HUES6 (cell line): Measurements from ENCODE around the gene SPAG16.
"Not testable (repeated sequence)": the region's sequence is repeated elsewhere in the genome, so short reads cannot be mapped to it uniquely, and the experiment has no call there.

Experiments used
- H3K27ac ChIP-seq: 2 replicates; pipeline ENCODE4 v1.7.0; 2013; ENCODE audit warnings: low read depth, mild to moderate bottlenecking, low read length, inconsistent platforms
- H3K27me3 ChIP-seq: 2 replicates; pipeline ENCODE4 v1.6.1; 2013; ENCODE audit warnings: low read length; ENCODE audit not compliant: control insufficient read depth, insufficient read depth
- H3K36me3 ChIP-seq: 2 replicates; pipeline ENCODE4 v1.6.1; 2013; ENCODE audit warnings: low read length; ENCODE audit not compliant: control insufficient read depth, insufficient read depth
- H3K4me1 ChIP-seq: 2 replicates; pipeline ENCODE4 v1.6.1; 2013; ENCODE audit warnings: low read length; ENCODE audit not compliant: control insufficient read depth, insufficient read depth
- H3K4me3 ChIP-seq: 2 replicates; pipeline ENCODE4 v1.5.1; 2013; ENCODE audit warnings: low read depth, low read length
- H3K9ac ChIP-seq: one replicate; pipeline ENCODE4 v1.6.1; 2013; ENCODE audit warnings: mild to moderate bottlenecking, low read length
- H3K9me3 ChIP-seq: 2 replicates; pipeline ENCODE4 v1.6.1; 2013; ENCODE audit warnings: low read depth, low read length; ENCODE audit not compliant: control insufficient read depth, insufficient read depth

The SPAG16 gene

DNA sequence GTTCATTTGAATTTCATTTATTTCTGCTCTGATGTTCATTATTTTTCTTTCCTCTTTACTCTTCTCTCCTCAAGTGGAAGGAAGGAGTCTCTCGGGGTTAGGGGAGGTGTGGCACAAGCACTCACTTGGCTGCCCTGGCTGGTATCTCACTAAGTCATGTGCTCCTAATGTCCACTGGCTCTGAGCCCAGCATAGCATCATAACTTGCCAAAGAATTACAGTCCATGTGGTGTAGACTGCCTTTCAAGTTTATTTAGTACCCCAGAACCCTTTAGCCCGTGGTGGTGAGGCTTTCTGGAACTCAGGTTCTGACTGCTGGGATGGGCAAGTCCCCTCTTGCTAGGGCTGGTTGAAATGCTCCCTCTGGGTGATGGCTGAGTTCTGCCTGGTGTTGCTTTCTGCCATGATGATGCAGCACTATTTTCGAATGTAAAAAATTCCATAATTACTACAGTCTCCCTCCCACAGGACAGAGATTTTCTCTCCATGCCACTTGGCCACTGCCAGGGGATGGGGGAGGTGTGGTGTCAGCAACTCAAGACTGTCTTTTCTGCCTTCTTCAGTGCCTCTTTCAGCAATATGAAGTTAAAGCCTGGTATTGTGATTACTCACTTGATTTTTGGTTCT, 22.2 kb downstream of the SPAG16 start:
- Histone ChIP-seq H3K27ac (no peak overlapping the region), H3K4me3 (no peak overlapping the region), H3K4me1 (no peaks in the 10 kb centered on the region), H3K27me3 (no peaks in the 10 kb centered on the region), H3K36me3 (peaks cover 39% of the 10 kb centered on the region), H3K9ac (no peak overlapping the region), H3K9me3 (peaks cover 23% of the 10 kb centered on the region)

GRCh38 chr2:213315168-213315876, 31.1 kb downstream of the SPAG16 start:
- Histone ChIP-seq H3K9me3 (no peaks in the 10 kb centered on the region), H3K9ac (no peak overlapping the region), H3K4me3 (no peak overlapping the region), H3K4me1 (peaks cover 3% of the 10 kb centered on the region; the same call in 1 of the 2 replicates), H3K27me3 (no peaks in the 10 kb centered on the region), H3K36me3 (peaks cover 7% of the 10 kb centered on the region), H3K27ac (no peak overlapping the region)

GRCh38 chr2:213316001-213316735, 31.9 kb downstream of the SPAG16 start:
- no peak overlapping the region for H3K27ac ChIP-seq
- peak overlapping the region; percentile 2 for H3K9ac ChIP-seq
- no peaks in the 10 kb centered on the region for H3K9me3 ChIP-seq
- no peaks in the 10 kb centered on the region for H3K27me3 ChIP-seq
- peaks cover 3% of the 10 kb centered on the region; the same call in 1 of the 2 replicates for H3K4me1 ChIP-seq
- peaks cover 7% of the 10 kb centered on the region for H3K36me3 ChIP-seq
- no peak overlapping the region for H3K4me3 ChIP-seq

DNA sequence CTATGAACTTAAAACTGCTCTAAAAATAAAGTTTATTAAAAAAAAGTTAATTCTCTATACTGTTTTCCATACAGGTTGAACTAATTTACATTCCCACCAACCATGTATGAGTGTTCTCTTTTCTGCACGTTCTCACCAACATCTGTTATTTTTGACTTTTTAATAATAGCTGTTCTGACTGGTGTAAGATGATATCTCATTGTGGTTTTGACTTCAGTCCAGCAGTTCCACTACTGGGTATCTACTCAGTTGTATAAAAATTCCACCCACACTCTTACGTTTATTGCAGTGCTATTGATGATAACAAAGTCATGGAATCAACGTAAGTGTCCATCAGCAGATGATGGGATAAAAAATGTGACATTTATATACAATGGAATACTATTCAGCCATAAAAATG, 33.7 kb downstream of the SPAG16 start:
- Histone ChIP-seq H3K9ac (no peak overlapping the region), H3K36me3 (peaks cover 7% of the 10 kb centered on the region), H3K27ac (no peak overlapping the region), H3K9me3 (no peaks in the 10 kb centered on the region), H3K27me3 (no peaks in the 10 kb centered on the region), H3K4me3 (no peak overlapping the region), H3K4me1 (peaks cover 3% of the 10 kb centered on the region; the same call in 1 of the 2 replicates)

GRCh38 chr2:213320604-213321003, 36.3 kb downstream of the SPAG16 start:
- Histone ChIP-seq H3K9ac (no peak overlapping the region), H3K9me3 (no peaks in the 10 kb centered on the region), H3K27ac (no peak overlapping the region), H3K4me1 (peaks cover 3% of the 10 kb centered on the region; the same call in 1 of the 2 replicates), H3K4me3 (no peak overlapping the region), H3K27me3 (no peaks in the 10 kb centered on the region), H3K36me3 (peaks cover 9% of the 10 kb centered on the region)

GRCh38 chr2:213336253-213336770, 52.0 kb downstream of the SPAG16 start:
- Histone ChIP-seq H3K9ac (no peak overlapping the region), H3K36me3 (no peaks in the 10 kb centered on the region), H3K4me3 (no peak overlapping the region), H3K9me3 (peaks cover 47% of the 10 kb centered on the region), H3K27ac (no peak overlapping the region), H3K4me1 (no peaks in the 10 kb centered on the region), H3K27me3 (no peaks in the 10 kb centered on the region)

DNA sequence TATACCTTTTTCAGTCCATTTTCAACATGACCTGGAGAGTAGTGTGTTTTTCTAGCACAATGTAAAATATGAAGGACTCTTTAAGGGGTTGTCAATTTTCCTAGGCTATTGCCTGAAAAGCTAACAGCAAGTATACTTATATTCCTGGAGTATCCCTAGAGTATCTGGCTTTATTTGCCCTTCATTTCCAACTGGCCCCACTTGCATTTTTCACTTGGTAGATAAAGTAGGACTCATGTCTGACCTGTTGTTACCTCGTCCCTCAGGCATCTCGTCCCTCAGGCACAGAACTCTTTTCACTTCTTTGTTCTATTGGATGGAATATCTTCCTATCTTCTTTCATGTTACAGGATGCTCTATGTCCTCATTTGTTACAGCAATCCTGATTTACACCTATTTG, 69.2 kb downstream of the SPAG16 start:
- Histone ChIP-seq H3K4me1 (no peaks in the 10 kb centered on the region), H3K4me3 (no peak overlapping the region), H3K9ac (no peak overlapping the region), H3K9me3 (peaks cover 3% of the 10 kb centered on the region; the same call in 1 of the 2 replicates), H3K27me3 (no peaks in the 10 kb centered on the region), H3K36me3 (no peaks in the 10 kb centered on the region), H3K27ac (no peak overlapping the region)

GRCh38 chr2:213376644-213377043, 92.4 kb downstream of the SPAG16 start:
- no peak overlapping the region for H3K4me3 ChIP-seq
- H3K27me3 ChIP-seq, result no peaks in the 10 kb centered on the region

DNA sequence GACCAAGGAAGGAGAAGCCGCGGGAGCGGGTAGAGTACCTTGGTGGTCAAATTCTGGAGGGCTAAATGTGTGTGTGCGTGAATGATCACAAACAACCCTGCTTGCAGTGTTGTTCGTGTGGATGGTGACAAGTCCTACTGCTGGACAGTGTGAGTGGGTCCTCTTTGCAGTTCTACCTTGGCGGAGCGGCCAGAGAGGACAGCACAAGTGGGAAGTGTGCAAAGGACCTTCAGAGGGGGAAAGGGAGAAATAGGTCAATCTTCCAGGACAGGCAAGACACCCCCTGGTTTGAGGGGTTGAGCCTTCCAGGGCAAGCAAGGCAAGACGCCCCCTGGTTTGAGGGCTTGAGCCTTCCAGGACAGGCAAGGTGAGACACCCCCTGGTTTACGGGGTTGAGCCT, 122.8 kb downstream of the SPAG16 start:
- H3K27ac ChIP-seq, H3K4me3 ChIP-seq, H3K27me3 ChIP-seq, H3K4me1 ChIP-seq, H3K9me3 ChIP-seq, H3K36me3 ChIP-seq, H3K9ac ChIP-seq: not testable (repeated sequence)

More at GRCh38 chr2:213376644-213377043, 92.4 kb downstream of the SPAG16 start:
- no peaks in the 10 kb centered on the region for H3K36me3 ChIP-seq
- no peak overlapping the region for H3K27ac ChIP-seq
- no peaks in the 10 kb centered on the region for H3K4me1 ChIP-seq
- peaks cover 2% of the 10 kb centered on the region; the same call in 1 of the 2 replicates for H3K9me3 ChIP-seq
- no peak overlapping the region for H3K9ac ChIP-seq

- not testable (repeated sequence) for H3K9ac ChIP-seq, H3K9me3 ChIP-seq, H3K4me1 ChIP-seq, H3K36me3 ChIP-seq, H3K27me3 ChIP-seq, H3K4me3 ChIP-seq, H3K27ac ChIP-seq
Observed at GRCh38 chr2:213408426-213409070, 124.3 kb downstream of the SPAG16 start.
